ENCODE data around the gene SSX3. TPM values are rescaled to one million over a fixed set of nuclear protein-coding genes. Genes with fewer than 3 reads are reported as not detected.

The SSX3 gene

Small RNAs within 50 kb of the gene (small RNA-seq; reads per million reads assigned to genes)
- gene AL606490.7 (ENCODE audit: insufficient read depth) (not detected), gene AL606490.9 (ENCODE audit: insufficient read depth) (not detected)
